ENCODE data around the gene EEIG2. TPM values are rescaled to one million over a fixed set of nuclear protein-coding genes. Genes with fewer than 3 reads are reported as not detected.
A peak's percentile ranks its signal among the peaks of the same experiment; 100 is the strongest.

Gene EEIG2
- total RNA-seq, 1 experiment from 2014 or later: 9.5 TPM

DNA sequence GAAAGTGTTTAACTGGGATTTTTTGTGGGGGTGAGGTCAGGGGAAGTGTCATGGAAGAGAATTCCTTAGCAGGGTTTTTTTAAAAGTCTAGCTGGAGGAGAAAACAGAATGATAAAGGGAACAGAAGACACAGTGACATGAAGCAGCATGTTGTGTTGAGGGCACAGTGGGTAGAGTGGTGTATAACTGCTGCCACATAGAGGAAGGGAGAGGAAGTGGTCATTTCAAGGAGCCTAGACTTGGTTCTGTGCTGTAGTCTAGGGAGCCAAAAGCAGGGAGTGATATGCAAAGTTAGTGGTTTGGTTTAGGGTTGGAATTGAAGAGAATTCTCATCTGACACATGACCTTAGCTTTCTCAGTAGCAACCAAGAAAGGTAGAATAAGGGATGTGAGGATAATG, 10.2 kb downstream of the EEIG2 start:
- peak; percentile 10 for DNase-seq (ENCODE audit: low read depth)

DNA sequence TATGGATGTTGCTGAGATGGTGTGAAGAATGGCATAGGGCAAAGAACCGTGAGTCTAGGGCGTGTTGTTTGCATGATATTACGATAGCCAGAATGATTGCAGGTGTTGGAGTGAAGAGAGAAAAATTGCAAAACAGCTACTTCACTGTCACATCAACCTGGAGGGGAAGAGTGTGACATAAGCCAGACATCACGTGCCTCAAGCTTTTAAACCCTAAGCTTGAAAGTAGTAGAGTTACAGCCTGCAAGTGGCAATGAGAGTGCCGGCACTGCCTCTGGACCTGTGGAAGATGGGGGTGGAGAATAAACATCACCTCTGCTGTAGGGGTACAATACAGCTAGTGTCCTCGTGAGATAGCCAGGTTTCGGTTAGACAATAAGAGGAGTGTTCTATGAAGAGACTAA, 11.1 kb downstream of the EEIG2 start:
- in situ Hi-C loops (cut with HindIII; ENCODE audit: low pct_unique_long_range_greater_than_20kb, low sequenced_read_pairs): no loop called here
- DNase-seq (ENCODE audit: low read depth): no peak

More for the DNA sequence above, 10.2 kb downstream of the EEIG2 start:
- in situ Hi-C loops (cut with HindIII; ENCODE audit: low pct_unique_long_range_greater_than_20kb, low sequenced_read_pairs): no loop called here

DNA sequence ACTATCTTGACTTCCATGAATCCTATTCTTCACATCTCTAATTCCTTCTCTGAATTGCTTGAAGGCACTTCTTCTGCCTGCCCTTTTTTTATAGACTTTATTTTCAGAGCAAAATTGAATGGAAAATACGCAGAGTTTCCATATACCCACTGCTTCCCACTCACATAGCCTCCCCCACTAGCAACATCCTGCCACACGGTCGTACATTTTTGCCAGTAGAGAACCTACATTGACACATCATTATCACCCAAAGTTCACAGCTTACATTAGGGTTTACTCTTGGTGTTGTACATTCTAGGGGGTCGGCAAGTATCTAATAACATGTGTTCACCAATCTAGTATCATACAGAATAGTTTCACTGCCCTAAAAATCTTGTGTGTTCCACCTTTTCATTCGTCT, 12.3 kb downstream of the EEIG2 start:
- DNase-seq (ENCODE audit: low read depth): no peak
- in situ Hi-C loops (cut with HindIII; ENCODE audit: low pct_unique_long_range_greater_than_20kb, low sequenced_read_pairs): no loop called here

DNA sequence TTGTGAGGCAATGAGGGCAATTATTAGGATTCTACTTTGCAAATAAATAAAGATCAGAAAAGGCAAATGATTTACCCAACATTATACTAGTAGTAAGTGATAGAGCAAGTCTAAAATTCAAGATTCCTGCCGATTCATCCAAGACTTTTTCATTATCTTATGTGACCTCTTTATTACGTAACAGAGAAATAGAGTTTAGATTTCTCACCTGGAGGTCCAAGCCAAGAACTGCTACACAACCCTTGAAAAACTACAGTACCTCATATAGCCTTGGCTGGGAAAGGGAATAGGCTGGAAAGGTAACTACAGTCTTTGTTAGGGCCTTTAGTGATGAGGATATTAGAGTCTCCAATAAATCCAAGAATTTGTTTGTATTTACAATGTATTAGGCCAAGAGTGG, 13.3 kb downstream of the EEIG2 start:
- no peak for DNase-seq (ENCODE audit: low read depth)
- in situ Hi-C loops (cut with HindIII; ENCODE audit: low pct_unique_long_range_greater_than_20kb, low sequenced_read_pairs): no loop called here

DNA sequence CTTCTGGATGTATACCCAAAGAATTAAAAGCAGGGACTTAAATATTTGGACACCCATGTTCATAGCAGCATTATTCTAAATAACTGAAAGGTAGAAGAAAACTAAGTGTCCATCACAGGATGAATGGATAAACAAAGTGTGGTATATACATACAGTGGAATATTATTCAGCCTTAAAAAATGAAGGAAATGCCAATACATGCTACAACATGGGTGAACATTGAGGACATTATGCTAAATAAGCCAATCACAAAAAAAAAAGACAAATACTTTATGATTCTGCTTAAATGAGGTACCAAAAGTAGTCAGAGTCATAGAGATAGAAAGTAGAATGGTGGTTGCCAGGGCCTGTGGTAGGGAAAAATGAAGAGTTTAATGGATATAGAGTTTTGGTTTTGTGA, 14.1 kb downstream of the EEIG2 start:
- no peak for DNase-seq (ENCODE audit: low read depth)
- in situ Hi-C loops (cut with HindIII; ENCODE audit: low pct_unique_long_range_greater_than_20kb, low sequenced_read_pairs): no loop called here

DNA sequence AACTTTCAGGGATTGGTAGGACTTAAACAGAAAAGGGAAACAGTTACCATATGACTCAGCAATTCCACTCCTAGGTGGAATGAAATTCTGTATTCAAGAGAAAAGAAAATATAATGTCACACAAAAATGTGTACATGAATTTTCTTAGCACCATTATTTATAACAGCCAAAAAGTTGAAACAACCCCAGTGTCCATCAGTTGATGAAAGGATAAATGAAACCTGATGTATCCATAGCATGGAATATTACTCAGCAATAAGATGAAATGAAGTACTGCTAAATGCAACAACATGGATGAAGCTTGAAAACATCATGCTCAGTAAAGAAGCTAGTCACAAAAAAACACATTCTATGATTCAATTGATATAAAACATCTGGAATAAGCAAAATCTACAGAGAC, 15.5 kb downstream of the EEIG2 start:
- DNase-seq (ENCODE audit: low read depth): no peak
- in situ Hi-C loops (cut with HindIII; ENCODE audit: low pct_unique_long_range_greater_than_20kb, low sequenced_read_pairs): no loop called here

DNA sequence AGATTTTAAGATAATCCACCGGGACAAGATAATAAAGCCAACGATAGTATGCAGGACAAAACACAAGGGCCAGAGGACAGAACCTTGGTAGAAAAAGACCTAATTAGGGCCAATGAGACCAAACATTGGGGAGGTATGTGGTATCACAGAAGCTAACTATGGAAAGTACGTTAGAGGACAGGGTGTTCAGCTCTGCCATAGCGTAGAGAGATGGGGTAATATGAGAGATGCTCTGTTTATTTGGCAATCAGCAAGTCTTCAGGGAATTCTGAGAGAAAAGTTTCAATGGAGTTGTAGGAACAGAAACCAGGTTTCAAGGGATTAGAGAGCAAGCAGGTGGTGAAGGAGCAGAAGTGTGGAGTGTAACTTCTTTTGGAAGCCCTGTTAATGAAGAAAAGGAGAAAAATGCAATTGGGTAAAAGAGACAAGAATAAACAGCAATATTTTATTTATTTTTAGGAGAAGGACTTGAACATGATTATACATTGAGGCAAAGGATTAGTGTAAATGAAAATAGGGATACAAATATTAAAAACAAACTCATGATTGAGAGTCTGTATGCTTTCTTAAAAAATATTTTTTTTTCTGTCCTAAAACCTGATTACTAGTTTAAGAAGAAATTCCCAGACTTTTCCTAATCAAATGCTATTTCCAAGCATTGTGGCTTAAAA, 24.0 kb downstream of the EEIG2 start:
- no peak for DNase-seq (ENCODE audit: low read depth)
- in situ Hi-C loops (cut with HindIII; ENCODE audit: low pct_unique_long_range_greater_than_20kb, low sequenced_read_pairs): no loop called here

DNA sequence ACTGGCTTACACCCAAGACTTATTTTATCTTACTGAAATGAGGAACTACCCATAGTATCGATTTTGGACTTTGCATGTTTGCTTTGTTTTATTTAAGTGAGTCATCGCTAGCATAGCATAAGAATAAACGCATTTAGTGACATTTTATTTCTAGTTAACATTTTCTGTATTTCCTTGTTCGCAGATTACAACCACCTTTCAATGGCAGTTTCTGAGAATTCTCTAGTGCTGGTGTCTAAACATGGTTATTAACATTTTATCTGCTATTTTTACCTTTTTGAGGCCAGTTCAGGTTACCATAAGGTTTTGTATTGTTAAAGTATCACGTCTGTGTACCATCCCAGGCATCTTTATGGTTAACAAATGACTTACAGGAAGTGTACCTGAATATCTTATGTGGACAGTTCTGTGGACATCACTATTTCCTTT, 24.5 kb downstream of the EEIG2 start:
- DNase-seq (ENCODE audit: low read depth): no peak
- in situ Hi-C loops (cut with HindIII; ENCODE audit: low pct_unique_long_range_greater_than_20kb, low sequenced_read_pairs): no loop called here

DNA sequence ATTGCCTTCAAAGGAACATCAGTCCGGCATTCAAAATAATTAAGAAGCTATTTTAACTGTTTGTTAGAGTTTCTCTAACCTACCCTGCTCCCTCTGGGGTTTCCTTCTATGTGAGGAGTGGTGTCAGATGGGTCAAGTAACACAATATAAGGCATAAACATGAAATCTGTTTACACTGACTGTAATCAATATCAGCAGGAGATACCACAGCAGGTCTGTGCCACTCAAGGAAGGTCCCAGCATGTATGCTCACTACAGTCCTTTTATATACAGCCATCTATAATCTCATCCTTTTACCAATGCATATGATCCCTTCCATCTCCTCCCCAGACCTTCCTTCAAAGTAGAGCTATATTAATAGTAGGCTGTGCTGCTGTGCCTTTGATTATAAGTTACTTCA, 25.4 kb downstream of the EEIG2 start:
- in situ Hi-C loops (cut with HindIII; ENCODE audit: low pct_unique_long_range_greater_than_20kb, low sequenced_read_pairs): no loop called here
- DNase-seq (ENCODE audit: low read depth): no peak

DNA sequence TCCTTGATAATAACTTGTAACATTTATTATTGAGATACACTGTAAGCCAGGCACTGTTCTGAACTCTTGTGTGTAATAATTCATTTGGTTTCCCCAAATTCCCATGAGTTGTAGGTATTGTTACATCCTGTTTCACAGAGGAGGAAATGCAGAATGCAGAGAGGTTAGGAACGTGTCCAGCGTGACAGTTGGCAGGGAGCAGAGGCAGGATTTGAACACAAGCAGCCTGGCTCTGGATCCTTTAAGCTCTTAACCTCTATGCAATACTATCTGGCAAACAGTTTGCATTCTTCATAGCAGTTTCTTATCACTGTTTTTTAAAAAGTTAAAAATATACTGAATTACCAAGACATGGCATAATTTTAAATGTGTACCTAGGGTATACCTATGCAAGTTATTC, 30.5 kb downstream of the EEIG2 start:
- DNase-seq (ENCODE audit: low read depth): no peak
- in situ Hi-C loops (cut with HindIII; ENCODE audit: low pct_unique_long_range_greater_than_20kb, low sequenced_read_pairs): no loop called here

DNA sequence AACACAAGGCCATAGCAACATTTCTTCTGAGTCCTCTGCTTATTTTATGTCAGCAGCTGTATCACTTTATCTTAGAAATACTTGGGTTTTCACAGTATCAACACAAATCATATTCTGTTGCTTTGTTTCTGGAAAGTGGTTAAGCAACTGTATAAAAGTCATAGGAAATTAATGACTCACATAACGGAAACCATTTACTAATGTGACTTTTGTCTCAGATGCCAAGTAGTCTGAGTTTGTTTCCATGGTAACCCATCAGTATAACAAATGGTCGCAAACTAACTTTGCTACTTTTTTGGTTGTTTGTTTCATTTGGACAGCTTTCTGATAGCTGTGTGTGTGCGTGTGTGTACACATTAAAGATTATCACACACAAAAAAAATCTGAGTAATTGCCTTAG, 31.1 kb downstream of the EEIG2 start:
- in situ Hi-C loops (cut with HindIII; ENCODE audit: low pct_unique_long_range_greater_than_20kb, low sequenced_read_pairs): no loop called here
- peak; percentile 30 for DNase-seq (ENCODE audit: low read depth)

DNA sequence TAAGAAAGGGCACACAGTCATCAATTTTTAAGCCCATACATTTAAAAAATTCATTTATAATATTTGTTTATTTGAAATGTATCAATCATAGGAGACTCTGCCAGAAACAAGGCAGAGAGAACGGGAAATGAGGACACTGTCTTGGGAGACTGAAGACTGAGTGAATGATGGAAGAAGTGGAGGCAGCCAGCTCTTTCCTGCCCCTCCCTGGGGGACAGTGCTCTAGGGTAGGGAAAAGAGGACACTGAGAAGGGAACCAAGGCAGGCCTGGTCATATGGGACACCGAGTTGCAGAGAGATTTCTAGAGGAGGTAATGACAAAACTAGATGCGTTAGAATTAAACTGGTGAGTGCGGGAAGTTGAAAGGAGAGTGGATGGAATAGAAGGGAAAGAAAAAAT, 31.6 kb downstream of the EEIG2 start:
- in situ Hi-C loops (cut with HindIII; ENCODE audit: low pct_unique_long_range_greater_than_20kb, low sequenced_read_pairs): no loop called here
- no peak for DNase-seq (ENCODE audit: low read depth)

DNA sequence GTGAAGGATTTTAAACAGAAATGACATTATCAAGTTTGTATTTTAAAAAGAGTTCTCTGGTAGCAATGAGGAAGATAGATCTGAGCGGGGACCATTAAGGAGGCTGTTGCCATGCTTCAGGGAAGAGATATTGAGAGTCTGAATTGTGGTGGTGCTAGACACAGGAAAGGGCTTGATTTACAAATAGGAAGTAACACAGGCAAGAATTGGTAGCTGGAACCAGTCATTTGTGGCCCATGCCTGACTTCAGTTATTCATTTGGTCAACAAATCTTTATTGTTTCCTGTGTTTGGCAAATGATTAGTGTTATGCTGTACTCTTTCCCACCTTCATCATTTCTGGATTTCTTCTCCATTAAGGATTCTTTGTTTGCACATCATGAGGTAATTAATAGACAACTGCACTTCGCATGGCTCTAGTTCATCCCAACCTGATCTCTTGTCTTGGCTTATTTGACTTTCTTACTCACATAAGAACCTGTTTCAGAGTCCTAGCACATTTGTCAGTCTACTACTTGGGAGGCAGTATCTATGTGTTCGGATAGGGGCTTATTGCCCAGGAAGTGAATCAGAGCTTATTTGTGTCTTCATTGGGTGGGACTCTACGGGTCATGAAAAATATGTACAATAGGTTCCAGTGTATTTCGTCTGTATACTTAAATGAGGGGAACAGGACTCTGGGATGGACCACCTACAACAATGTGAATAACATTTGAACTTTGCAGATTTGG, 32.3 kb downstream of the EEIG2 start:
- no peak for DNase-seq (ENCODE audit: low read depth)
- in situ Hi-C loops (cut with HindIII; ENCODE audit: low pct_unique_long_range_greater_than_20kb, low sequenced_read_pairs): no loop called here

DNA sequence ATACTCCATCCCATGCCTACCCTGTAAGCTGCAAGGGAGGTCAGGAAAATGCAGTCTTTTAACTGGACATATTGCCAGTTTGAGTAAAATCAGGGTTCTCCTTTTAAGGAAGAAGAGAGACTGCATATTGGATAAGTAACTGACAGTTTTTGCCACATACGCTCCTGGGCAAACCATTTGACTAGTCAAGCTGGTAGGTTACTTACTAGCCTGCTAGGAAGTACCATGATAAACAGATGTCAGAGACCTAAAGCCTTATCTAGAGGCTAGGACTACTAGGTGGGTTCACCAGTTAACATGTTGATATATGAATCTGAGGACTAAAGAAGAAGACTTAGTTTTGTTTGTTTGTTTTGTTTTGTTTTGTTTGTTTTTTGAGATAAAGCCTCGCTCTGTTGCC, 33.5 kb downstream of the EEIG2 start:
- DNase-seq (ENCODE audit: low read depth): no peak
- in situ Hi-C loops (cut with HindIII; ENCODE audit: low pct_unique_long_range_greater_than_20kb, low sequenced_read_pairs): no loop called here

DNA sequence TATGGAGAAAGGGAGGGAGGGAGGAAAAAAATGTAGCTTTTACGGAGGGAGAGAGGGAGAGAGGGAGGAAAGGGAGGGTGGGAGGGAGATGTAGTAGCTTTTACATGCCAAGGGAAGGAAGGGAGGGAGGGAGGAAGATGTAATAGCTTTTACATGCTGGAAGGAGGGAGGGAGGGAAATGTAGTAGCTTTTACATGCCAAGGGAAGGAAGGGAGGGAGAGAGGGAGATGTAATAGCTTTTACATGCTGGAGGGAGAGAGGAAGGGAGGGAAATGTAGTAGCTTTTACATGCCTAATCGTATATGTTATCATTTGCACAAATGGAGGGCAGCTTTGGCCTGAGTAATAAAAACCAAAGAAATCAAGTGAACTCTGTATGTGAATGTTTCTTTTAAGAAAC, 35.6 kb downstream of the EEIG2 start:
- DNase-seq (ENCODE audit: low read depth): no peak
- in situ Hi-C loops (cut with HindIII; ENCODE audit: low pct_unique_long_range_greater_than_20kb, low sequenced_read_pairs): no loop called here

DNA sequence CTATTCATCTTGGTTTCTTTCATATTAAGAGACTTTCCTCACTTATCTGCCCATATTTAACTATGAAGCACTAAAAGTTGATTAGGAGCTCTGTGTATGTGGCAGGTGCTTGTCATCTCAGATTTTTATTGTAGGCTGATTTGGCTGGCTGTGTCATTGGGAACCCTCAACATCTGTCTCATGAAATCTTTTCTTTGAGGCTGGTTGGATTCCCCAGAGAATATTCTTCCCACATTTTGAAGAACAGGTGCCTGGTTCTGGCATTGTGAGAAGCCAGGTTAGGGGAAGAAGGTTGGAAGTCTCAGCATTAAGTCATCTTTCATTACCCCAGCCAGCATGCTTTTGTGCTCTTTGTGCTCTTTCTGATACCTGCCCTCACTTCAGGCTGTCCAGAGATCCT, 37.1 kb downstream of the EEIG2 start:
- in situ Hi-C loops (cut with HindIII; ENCODE audit: low pct_unique_long_range_greater_than_20kb, low sequenced_read_pairs): no loop called here
- DNase-seq (ENCODE audit: low read depth): no peak

DNA sequence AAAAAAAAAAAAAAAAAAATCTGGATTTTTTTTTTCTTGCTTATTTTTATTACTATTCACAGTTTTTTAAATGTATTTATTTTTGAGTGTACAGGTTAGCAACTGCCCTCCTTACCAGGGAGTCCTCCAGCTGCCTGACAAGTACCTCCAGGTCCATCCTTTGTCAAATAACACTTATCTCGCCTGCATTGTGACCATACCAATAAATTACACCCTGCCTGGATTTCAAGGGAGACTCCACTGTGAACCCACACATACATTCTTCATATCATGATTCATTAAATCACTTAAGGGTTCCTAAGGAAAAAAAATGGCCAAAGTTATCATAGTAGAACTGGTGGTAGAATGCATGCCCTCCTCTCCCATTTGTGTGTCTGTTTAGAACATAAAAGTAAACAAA, 38.4 kb downstream of the EEIG2 start:
- DNase-seq (ENCODE audit: low read depth): no peak
- in situ Hi-C loops (cut with HindIII; ENCODE audit: low pct_unique_long_range_greater_than_20kb, low sequenced_read_pairs): no loop called here

DNA sequence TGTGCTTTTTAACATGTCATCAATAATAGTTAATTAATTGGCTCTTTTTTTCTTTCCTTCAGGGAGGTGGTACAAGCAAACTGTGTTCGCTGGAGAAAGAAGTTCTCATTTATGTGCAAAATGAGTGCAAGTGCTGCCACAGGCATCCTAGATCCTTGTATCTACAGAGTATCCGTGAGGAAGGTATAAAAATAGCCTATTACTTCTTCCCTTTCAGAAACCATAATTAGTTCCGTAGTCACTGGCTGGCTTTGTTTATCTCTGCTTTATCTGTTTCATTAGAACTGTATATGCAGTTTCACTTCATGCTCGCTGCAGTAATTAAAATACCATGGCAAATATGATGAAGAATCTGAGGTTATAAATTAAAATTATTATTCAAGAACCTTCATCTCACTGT, 40.6 kb downstream of the EEIG2 start:
- in situ Hi-C loops (cut with HindIII; ENCODE audit: low pct_unique_long_range_greater_than_20kb, low sequenced_read_pairs): no loop called here

DNA sequence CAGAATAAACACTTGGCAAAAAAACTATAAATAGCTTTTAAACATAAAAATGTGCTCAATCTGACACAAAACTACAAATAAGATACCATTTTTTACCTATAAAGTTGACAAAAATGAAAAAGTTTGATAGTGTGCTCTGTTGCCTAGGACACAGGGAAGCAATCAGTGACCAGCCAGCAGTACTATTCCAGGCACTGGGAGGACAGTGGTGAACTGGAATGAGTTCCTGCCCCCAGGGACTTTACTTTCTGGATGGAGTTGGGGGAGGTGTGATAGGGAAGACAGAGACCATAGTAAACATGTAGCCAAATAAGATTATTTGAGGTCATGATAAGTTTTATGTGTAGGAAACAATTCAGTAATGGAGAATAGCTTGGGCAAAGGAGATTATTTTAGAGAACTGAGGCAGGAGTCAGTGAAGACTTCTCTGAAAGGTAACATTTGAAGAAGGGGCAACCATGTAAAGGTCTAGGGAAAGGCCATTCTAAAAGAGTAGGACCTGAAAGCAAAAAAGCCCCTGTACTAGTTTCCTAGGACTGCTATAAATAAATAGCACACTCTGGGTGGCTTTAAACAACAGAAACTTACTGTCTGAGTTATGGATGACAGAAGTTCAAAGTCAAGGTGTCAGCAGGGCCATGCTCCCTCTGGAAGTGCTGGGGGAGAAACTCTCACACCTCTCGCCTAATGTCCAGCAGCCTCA, 42.0 kb downstream of the EEIG2 start:
- in situ Hi-C loops (cut with HindIII; ENCODE audit: low pct_unique_long_range_greater_than_20kb, low sequenced_read_pairs): no loop called here
- no peak for DNase-seq (ENCODE audit: low read depth)

More for the DNA sequence above, 40.6 kb downstream of the EEIG2 start:
- no peak for DNase-seq (ENCODE audit: low read depth)
